Ascending aorta (tissue), 2 donors: ENCODE measurements around the gene CARMIL3. TPM values are rescaled to one million over a fixed set of nuclear protein-coding genes. Genes with fewer than 3 reads are reported as not detected.

Experiments
- DNase-seq, 2 donors: peaks; one replicate each; pipeline ENCODE4 v3.0.0-alpha.2; 2019; ENCODE audit warnings: low spot score in 2 of 2
- H3K27ac ChIP-seq, 2 donors: fragments of 200-600 bp; sonication (generic); one replicate each; pipeline ENCODE4 v1.5.1; 2016 to 2017; ENCODE audit warnings: mild to moderate bottlenecking in 1 of 2
- H3K27me3 ChIP-seq: fragments of 200-600 bp; sonication (generic); one replicate; pipeline ENCODE4 v1.5.1; 2017
- H3K36me3 ChIP-seq, 2 donors: fragments of 200-600 bp; sonication (generic); one replicate each; pipeline ENCODE4 v1.5.1; 2016
- H3K4me1 ChIP-seq, 2 donors: fragments of 200-600 bp; sonication (generic); one replicate each; pipeline ENCODE4 v1.5.1; 2016 to 2017; ENCODE audit warnings: mild to moderate bottlenecking in 1 of 2
- H3K4me3 ChIP-seq, 2 donors: fragments of 200-600 bp; sonication (generic); one replicate each; pipeline ENCODE4 v1.5.1; 2016 to 2017; ENCODE audit warnings: mild to moderate bottlenecking in 1 of 2
- H3K9me3 ChIP-seq, 2 donors: fragments of 200-600 bp; sonication (generic); one replicate each; pipeline ENCODE4 v1.5.1; 2016
- CTCF ChIP-seq, 3 experiments: fragments of 200-600 bp in 2 of 3; fragments of 450-650 bp in 1 of 3; sonication (generic) in 2 of 3; IDR thresholded peaks; one replicate each; pipeline ENCODE4 v1.5.1; 2016 to 2019; ENCODE audit warnings: antibody characterized with exemption in 3 of 3, mild to moderate bottlenecking in 1 of 3, moderate library complexity in 1 of 3
- intact Hi-C: fragments of 100-400 bp; cut with DNase I; formaldehyde crosslinking; loops from one replicate; pipeline ENCODE4 v1.15.1; 2023
- total RNA-seq: library from RNA; depleted of rRNA; stranded (reverse); fragments of >200 nt; gene quantifications from one replicate; pipeline ENCODE4 v1.1.0, GENCODE V29; 2016

CARMIL3 gene
- total RNA-seq, 1 donor from 2014 or later = not detected

- Histone ChIP-seq H3K4me1 (peaks cover 5 to 8% of the 10 kb centered on the region in 2 donors), H3K27ac (no peak overlapping the region), H3K27me3 (no peaks in the 10 kb centered on the region), H3K36me3 (no peaks in the 10 kb centered on the region), H3K9me3 (no peaks in the 10 kb centered on the region), H3K4me3 (no peak overlapping the region)
- TF ChIP-seq CTCF (IDR thresholded peaks at IDR 0.05) = no peak
- intact Hi-C loops = no loop called here
- DNase-seq = no peak
These were observed 5.0 kb downstream of the CARMIL3 start for GRCh38 chr14:24056800-24057184.

- TF ChIP-seq CTCF (IDR thresholded peaks at IDR 0.05) = no peak
- DNase-seq = no peak
- intact Hi-C loops = no loop called here
These were observed 5.5 kb downstream of the CARMIL3 start for GRCh38 chr14:24057271-24057670.

GRCh38 chr14:24057867-24058259, 6.1 kb downstream of the CARMIL3 start:
- no peak for TF ChIP-seq CTCF (IDR thresholded peaks at IDR 0.05)
- no peak for DNase-seq
- intact Hi-C loops = loop anchor here (1.0 kb wide), 2 partner anchors 32 to 50 kb away; no protein-coding TSS in a partner anchor
- Histone ChIP-seq H3K27ac (no peak overlapping the region), H3K9me3 (no peaks in the 10 kb centered on the region), H3K4me1 (no peaks in the 10 kb centered on the region), H3K27me3 (no peaks in the 10 kb centered on the region), H3K4me3 (no peak overlapping the region), H3K36me3 (no peaks in the 10 kb centered on the region)

More at GRCh38 chr14:24057271-24057670, 5.5 kb downstream of the CARMIL3 start:
- no peaks in the 10 kb centered on the region for H3K27me3 ChIP-seq
- no peaks in the 10 kb centered on the region for H3K9me3 ChIP-seq
- no peak overlapping the region for H3K27ac ChIP-seq
- no peak overlapping the region for H3K4me3 ChIP-seq
- peaks cover 2 to 4% of the 10 kb centered on the region in 2 donors for H3K4me1 ChIP-seq
- no peaks in the 10 kb centered on the region for H3K36me3 ChIP-seq

- Histone ChIP-seq H3K9me3 (no peaks in the 10 kb centered on the region), H3K4me1 (no peaks in the 10 kb centered on the region), H3K27ac (no peak overlapping the region), H3K27me3 (no peaks in the 10 kb centered on the region), H3K36me3 (no peaks in the 10 kb centered on the region), H3K4me3 (no peak overlapping the region)
- DNase-seq = peak in 1 of 2 donors; percentile 86
- peak; percentile 61 to 92 (median 91) for TF ChIP-seq CTCF (IDR thresholded peaks at IDR 0.05)
- intact Hi-C loops = loop anchor here (1.0 kb wide), 2 partner anchors 32 to 50 kb away; no protein-coding TSS in a partner anchor
These were observed 6.6 kb downstream of the CARMIL3 start for GRCh38 chr14:24058260-24058950.

GRCh38 chr14:24058951-24059475, 7.2 kb downstream of the CARMIL3 start:
- H3K27ac ChIP-seq = no peak overlapping the region
- intact Hi-C loops = loop anchor here (1.0 kb wide), 2 partner anchors 31 to 49 kb away; no protein-coding TSS in a partner anchor
- no peak for DNase-seq
- H3K27me3 ChIP-seq = no peaks in the 10 kb centered on the region
- H3K36me3 ChIP-seq = no peaks in the 10 kb centered on the region
- no peak overlapping the region for H3K4me3 ChIP-seq
- H3K4me1 ChIP-seq = no peaks in the 10 kb centered on the region
- H3K9me3 ChIP-seq = no peaks in the 10 kb centered on the region
- TF ChIP-seq CTCF (IDR thresholded peaks at IDR 0.05) = no peak
